ENCODE measurements around the gene SAPCD1. TPM values are rescaled to one million over a fixed set of nuclear protein-coding genes. Genes with fewer than 3 reads are reported as not detected.

Gene SAPCD1
- 10 to 100 TPM; 11.3 to 13.2 TPM for total RNA-seq

DNA sequence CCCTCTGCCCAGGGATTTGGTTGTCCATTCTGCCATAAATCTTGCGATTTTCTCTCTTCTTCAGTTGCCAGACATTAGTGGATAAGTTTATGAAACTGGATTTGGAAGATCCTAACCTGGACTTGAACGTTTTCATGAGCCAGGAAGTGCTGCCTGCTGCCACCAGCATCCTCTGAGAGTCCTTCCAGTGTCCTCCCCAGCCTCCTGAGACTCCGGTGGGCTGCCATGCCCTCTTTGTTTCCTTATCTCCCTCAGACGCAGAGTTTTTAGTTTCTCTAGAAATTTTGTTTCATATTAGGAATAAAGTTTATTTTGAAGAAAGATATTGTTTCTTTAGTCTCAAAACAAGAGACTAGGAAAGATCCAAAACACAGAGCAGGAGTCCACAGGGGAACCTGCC lies at the start of gene SAPCD1:
Gene SAPCD1, plus strand, starts transcription at position 301 of the 400 bp plus-strand sequence. CDS start 399 bp downstream, outside the sequence.
- peaks cover 53% of the 10 kb centered on the region for H3K36me3 Mint-ChIP-seq

DNA sequence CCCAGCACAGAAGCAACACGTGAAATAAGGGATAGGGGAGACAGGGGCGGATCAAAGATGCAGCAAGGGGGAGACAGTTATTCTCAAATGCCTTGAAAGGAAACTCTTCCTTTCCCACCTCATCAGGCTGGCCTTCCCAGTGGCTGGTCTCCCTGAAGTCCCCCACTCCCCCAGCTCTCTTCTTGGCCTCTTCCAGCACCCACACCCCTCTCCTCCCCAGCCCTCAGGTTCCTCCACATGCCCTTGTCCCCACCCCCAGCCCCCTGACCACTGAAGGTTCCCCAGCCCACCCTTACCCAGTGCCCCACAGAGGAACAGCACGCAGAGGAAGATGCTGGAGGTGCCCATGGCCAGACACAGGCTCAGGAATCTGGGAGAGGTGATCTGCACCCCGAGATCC lies 49.0 kb upstream of the SAPCD1 start:
- no peak overlapping the region for H3K27ac Mint-ChIP-seq

More for the DNA sequence above, at the start of gene SAPCD1:
- Mint-ChIP-seq H3K4me3 (no peak within 1 kb of the TSS), H3K27me3 (no peaks in the 10 kb centered on the region), H3K9me3 (no peaks in the 10 kb centered on the region), H3K27ac (no peak within 1 kb of the TSS), H3K4me1 (ENCODE audit: low read depth) (no peaks in the 10 kb centered on the region)
- ChIA-PET POLR2A (no interaction called here), CTCF (interaction anchor here (0.6 kb wide), 1 partner anchor 26 kb away, joined by 3 read pairs; no protein-coding TSS in a partner anchor)
- intact Hi-C loops (cut with micrococcal nuclease): no loop called here
- no peak for DNase-seq

DNA sequence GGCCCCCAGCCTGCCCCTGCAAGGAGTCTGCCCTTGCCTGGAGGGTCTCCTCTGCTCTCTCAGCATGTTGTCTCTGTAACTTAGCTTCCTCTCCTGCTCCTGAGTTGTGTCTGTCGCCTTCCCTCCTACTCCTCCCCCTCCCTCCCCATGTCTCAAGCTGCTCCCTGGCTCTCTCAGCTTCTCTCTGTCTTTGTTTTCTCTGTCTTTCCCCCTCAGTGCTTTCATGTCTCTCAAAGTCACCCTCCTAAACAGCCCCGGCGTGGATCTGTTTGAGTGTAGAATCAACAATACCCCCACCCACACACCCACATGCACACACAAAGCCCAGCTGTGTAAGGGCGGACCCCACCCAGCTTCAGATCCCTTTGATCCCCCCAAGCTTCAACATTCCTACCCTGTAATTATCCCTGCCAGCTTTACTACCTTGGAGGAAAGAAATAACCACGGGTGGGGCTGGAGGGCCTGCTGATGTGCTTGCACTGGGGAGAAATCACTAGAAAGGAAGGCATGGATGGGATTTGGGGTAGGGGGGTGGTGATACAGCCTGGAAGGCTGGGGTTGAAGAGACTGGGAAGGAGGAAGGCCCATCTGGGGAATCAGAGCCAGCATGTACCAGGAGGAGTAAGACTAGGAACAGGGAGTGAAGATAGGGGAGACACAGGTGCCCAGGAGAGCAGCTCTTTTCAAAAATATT lies 48.3 kb upstream of the SAPCD1 start:
- intact Hi-C loops (cut with micrococcal nuclease): no loop called here
- Mint-ChIP-seq H3K4me1 (ENCODE audit: low read depth) (peaks cover 2% of the 10 kb centered on the region), H3K27me3 (no peaks in the 10 kb centered on the region), H3K9me3 (no peaks in the 10 kb centered on the region), H3K36me3 (no peaks in the 10 kb centered on the region), H3K27ac (no peak overlapping the region), H3K4me3 (no peak overlapping the region)
- ChIA-PET POLR2A (no interaction called here), CTCF (interaction anchor here (1.4 to 2.0 kb wide), 3 partner anchors 24 to 56 kb away, joined by 3 to 6 read pairs (median 4); no protein-coding TSS in a partner anchor)
- DNase-seq: no peak

More for the DNA sequence above, 49.0 kb upstream of the SAPCD1 start:
- no peak overlapping the region for H3K4me3 Mint-ChIP-seq
- POLR2A ChIA-PET: no interaction called here
- H3K36me3 Mint-ChIP-seq: no peaks in the 10 kb centered on the region
- peaks cover 2% of the 10 kb centered on the region for H3K4me1 Mint-ChIP-seq (ENCODE audit: low read depth)
- no peaks in the 10 kb centered on the region for H3K27me3 Mint-ChIP-seq
- intact Hi-C loops (cut with micrococcal nuclease): no loop called here
- CTCF ChIA-PET: interaction anchor here (1.4 to 2.0 kb wide), 2 partner anchors 32 to 56 kb away, joined by 4 to 6 read pairs; no protein-coding TSS in a partner anchor
- no peaks in the 10 kb centered on the region for H3K9me3 Mint-ChIP-seq
- DNase-seq: no peak

DNA sequence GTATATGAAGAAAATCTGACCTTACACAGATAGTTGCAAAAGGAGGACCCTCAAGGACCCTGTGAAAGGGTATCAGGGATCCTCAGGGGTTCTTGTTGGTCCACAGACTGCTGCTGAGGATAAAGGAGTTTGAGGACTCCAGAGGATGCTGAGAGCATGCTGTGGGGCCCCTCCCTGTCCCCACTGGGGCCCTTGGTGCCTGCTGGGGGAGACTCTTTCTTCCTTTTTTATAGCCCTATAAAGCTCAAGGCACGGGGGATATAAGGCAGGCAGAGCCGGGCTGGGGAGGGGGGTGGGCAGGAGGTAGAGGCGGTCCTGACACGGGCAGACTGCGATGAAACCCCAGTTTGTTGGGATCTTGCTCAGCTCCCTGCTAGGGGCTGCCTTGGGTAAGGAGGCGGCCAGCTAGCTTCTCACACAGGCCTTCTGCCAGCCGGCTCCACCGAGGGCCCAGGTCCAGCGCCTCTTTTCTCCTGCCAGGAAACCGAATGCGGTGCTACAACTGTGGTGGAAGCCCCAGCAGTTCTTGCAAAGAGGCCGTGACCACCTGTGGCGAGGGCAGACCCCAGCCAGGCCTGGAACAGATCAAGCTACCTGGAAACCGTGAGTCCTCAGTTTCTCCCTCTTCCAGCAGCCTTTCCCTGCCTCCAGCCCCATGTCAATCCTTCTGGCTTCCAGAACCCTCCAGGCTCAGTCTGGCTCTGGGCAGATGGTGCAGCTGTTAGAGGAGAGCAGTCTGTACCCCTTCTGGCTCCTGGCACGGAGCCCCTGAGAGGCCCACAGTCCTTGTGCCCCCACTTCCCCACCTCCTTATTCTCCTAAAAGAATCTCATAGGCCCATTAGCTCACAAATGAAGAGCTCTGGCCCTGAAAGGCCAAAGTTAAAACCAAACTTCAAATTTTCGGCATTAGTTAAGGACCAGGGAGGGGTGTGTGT lies 47.2 kb upstream of the SAPCD1 start, which contains the start of gene LY6G6D:
Gene LY6G6D, plus strand, starts transcription at position 327 of the 937 bp plus-strand sequence. Its CDS starts 8 bp downstream, at position 335.
- DNase-seq: no peak
- H3K36me3 Mint-ChIP-seq: no peaks in the 10 kb centered on the region
- ChIA-PET CTCF (interaction anchor here (1.1 to 1.4 kb wide), 3 partner anchors 14 to 115 kb away, joined by 3 to 5 read pairs (median 3); no protein-coding TSS in a partner anchor), POLR2A (no interaction called here)
- H3K4me3 Mint-ChIP-seq: no peak within 1 kb of the TSS
- no peak within 1 kb of the TSS for H3K27ac Mint-ChIP-seq
- no peaks in the 10 kb centered on the region for H3K27me3 Mint-ChIP-seq
- H3K4me1 Mint-ChIP-seq (ENCODE audit: low read depth): peaks cover 2% of the 10 kb centered on the region
- H3K9me3 Mint-ChIP-seq: no peaks in the 10 kb centered on the region
- intact Hi-C loops (cut with micrococcal nuclease): no loop called here

DNA sequence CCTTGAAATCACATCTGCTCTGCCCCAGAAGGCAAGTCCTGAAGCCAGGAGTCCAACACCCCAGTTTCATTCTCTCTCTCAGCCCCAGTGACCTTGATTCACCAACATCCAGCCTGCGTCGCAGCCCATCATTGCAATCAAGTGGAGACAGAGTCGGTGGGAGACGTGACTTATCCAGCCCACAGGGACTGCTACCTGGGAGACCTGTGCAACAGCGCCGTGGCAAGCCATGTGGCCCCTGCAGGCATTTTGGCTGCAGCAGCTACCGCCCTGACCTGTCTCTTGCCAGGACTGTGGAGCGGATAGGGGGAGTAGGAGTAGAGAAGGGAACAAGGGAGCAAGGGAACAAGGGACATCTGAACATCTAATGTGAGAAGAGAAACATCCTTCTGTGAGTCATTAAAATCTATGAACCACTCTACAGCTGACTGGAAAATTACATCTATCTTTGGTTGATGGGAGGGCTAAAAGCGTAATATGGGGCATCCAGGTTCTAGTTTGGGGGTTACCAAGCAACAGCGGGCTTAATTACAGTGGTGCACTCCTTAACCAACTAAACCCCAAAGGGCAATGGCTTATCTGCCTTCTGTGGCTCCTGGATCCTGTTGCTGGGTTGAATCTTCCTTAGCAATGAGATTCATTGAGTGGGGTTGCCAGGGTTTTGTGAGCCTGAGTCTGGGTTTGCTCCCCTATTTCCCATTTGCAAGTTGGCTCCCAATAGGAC lies 44.8 kb upstream of the SAPCD1 start:
- intact Hi-C loops (cut with micrococcal nuclease): no loop called here
- POLR2A ChIA-PET: no interaction called here
- H3K27ac Mint-ChIP-seq: no peak overlapping the region
- H3K9me3 Mint-ChIP-seq: no peaks in the 10 kb centered on the region
- H3K4me1 Mint-ChIP-seq (ENCODE audit: low read depth): no peaks in the 10 kb centered on the region
- DNase-seq: no peak
- no peak overlapping the region for H3K4me3 Mint-ChIP-seq
- CTCF ChIA-PET: no interaction called here
- no peaks in the 10 kb centered on the region for H3K27me3 Mint-ChIP-seq
- no peaks in the 10 kb centered on the region for H3K36me3 Mint-ChIP-seq

DNA sequence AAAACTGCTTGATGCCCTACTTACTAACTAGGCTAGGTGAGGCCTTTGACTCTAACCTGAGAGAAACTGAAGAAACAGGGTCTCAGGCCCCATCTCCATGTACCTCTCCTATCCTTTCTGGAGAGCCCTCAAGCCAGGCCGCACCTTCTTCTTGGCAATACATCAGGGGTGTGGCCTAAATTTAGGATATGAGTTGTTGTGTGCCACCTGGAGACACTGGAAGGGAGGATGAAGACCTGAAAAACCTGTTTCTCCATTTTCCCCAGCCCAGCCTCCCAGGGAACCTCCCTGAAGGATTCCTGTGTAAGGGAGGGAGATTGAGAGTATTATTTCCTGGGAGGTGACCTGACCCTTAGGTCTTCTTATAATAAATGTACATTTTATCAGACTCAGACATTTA lies 44.2 kb upstream of the SAPCD1 start:
- DNase-seq: no peak
- CTCF ChIA-PET: no interaction called here
- intact Hi-C loops (cut with micrococcal nuclease): no loop called here
- no peaks in the 10 kb centered on the region for H3K36me3 Mint-ChIP-seq
- H3K9me3 Mint-ChIP-seq: no peaks in the 10 kb centered on the region
- H3K4me3 Mint-ChIP-seq: no peak overlapping the region
- H3K4me1 Mint-ChIP-seq (ENCODE audit: low read depth): no peaks in the 10 kb centered on the region
- H3K27ac Mint-ChIP-seq: no peak overlapping the region
- POLR2A ChIA-PET: no interaction called here
- H3K27me3 Mint-ChIP-seq: no peaks in the 10 kb centered on the region

DNA sequence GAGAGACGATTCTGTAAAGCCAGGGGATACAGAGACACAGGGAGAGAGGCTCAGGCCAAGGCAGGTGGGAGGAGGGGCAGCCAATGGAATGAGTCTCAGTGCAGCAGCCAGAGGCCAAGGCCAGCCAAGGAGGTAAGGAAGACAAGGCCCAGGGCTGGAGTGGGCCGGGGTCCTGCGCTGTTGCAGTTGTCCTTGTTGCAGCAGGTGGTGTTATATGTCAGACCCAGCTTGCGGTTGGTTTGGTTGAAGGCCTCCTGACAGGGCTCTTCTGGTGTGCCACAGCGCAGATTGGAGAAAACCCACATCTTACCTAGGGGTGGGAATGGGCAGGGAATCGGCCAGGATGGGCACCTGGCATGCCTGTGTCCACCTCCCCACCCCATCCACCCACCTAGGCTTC lies 43.5 kb upstream of the SAPCD1 start:
- no peaks in the 10 kb centered on the region for H3K9me3 Mint-ChIP-seq

DNA sequence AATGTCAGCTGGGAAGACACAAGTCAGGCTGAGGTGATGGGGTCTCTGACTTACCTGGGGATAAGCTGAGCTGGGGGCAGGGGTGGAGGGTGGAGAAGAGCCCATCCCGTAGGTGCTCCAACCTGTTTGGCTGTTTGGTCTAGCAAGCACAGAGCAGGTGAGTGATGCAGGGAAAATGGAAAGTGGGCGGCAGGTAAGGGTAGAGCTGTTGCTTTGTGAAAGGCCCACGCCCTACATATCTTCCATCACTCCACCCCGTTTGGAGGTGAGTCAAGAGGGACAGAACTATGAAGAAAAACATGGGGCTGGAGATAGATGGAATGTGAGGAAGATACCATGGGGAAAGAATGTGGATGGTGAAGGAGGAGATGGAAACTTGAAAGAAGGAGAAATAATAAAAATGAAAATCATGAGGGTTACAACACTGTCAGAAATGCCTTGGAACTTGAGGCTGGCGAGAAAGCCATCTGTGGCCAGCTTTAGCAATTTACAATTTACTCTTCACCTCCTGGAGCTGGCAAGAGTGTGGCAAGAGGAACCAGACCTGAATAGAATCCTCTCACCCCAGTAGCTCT lies 42.2 kb upstream of the SAPCD1 start:
- ChIA-PET POLR2A (no interaction called here), CTCF (interaction anchor here (2.0 kb wide), 1 partner anchor 49 kb away, joined by 5 read pairs; no protein-coding TSS in a partner anchor)
- Mint-ChIP-seq H3K9me3 (no peaks in the 10 kb centered on the region), H3K27ac (no peak overlapping the region), H3K4me3 (no peak overlapping the region), H3K27me3 (no peaks in the 10 kb centered on the region), H3K4me1 (ENCODE audit: low read depth) (no peaks in the 10 kb centered on the region), H3K36me3 (no peaks in the 10 kb centered on the region)
- no peak for DNase-seq
- intact Hi-C loops (cut with micrococcal nuclease): no loop called here

More for the DNA sequence above, 43.5 kb upstream of the SAPCD1 start:
- Mint-ChIP-seq H3K27me3 (no peaks in the 10 kb centered on the region), H3K4me1 (ENCODE audit: low read depth) (no peaks in the 10 kb centered on the region), H3K4me3 (no peak overlapping the region), H3K36me3 (no peaks in the 10 kb centered on the region), H3K27ac (no peak overlapping the region)
- DNase-seq: no peak
- CTCF ChIA-PET: no interaction called here
- intact Hi-C loops (cut with micrococcal nuclease): no loop called here
- POLR2A ChIA-PET: no interaction called here

DNA sequence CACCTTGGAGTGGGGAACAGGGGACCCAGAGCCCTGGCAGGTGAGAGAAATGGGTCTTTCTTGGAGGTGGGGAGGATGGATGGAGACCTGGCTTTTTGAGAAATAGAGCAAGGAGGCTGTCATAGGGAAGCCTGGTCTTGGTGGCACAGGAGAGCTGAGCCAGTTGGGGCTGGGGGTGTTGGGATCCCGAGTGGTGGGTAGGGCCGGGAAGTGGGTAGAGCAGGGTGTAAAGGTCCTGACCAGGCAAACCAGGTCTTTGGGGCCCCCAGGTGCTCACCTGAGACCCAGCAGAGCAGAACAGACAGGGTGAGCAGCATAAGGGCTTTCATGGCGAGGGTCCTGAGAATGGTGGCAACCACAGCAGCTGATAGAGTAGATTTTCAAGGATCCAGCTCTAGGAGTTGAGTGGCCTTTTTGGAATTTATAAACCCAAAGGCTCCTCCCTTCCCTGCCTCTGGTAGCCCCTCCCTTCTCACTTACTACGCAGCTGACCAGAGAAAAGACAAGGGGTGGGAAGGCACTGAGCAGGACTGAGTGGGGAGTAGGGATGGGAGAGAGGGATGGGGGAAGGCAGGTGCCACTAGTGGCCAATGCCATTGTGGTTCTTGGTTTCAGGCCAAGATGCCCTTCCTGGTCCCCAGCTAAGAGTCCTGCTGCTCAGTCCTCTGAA lies 41.0 kb upstream of the SAPCD1 start, which contains the start of gene LY6G6C:
Gene LY6G6C, minus strand, starts transcription at position 396 of the 670 bp plus-strand sequence. Its CDS starts 67 bp downstream, at position 329.
- Mint-ChIP-seq H3K9me3 (no peaks in the 10 kb centered on the region), H3K36me3 (no peaks in the 10 kb centered on the region), H3K4me1 (ENCODE audit: low read depth) (peaks cover 10% of the 10 kb centered on the region), H3K27me3 (no peaks in the 10 kb centered on the region), H3K4me3 (no peak within 1 kb of the TSS), H3K27ac (no peak within 1 kb of the TSS)
- intact Hi-C loops (cut with micrococcal nuclease): no loop called here
- DNase-seq: no peak
- ChIA-PET CTCF (interaction anchor here (2.0 kb wide), 1 partner anchor 48 kb away, joined by 5 read pairs; no protein-coding TSS in a partner anchor), POLR2A (no interaction called here)

DNA sequence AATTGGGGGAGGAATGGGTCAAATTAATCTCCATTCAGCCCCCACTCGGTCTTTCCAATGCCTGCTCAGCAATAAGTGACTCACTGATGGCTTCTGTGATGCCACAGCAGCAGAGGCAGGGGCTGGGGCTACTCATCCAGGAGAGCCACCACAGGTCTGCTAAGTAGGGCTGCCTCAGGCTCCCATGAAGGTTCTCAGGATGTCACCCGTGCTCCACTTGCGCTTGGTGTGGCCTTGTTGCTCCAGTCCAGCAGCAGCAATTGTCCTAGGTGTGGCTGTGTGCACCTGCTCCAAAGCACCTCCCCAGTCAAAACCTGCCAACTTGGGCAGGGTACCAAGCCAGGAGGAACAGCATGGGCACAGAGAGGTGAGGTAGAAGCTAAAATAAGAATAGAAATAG lies 40.3 kb upstream of the SAPCD1 start:
- intact Hi-C loops (cut with micrococcal nuclease): no loop called here
- H3K4me1 Mint-ChIP-seq (ENCODE audit: low read depth): peaks cover 16% of the 10 kb centered on the region

More for the DNA sequence above, 40.3 kb upstream of the SAPCD1 start:
- CTCF ChIA-PET: no interaction called here
- no peak for DNase-seq
- POLR2A ChIA-PET: interaction anchor here (0.5 kb wide), 1 partner anchor 17 kb away, joined by 3 read pairs; no protein-coding TSS in a partner anchor
- Mint-ChIP-seq H3K4me3 (no peak overlapping the region), H3K27me3 (no peaks in the 10 kb centered on the region), H3K9me3 (no peaks in the 10 kb centered on the region), H3K27ac (no peak overlapping the region), H3K36me3 (no peaks in the 10 kb centered on the region)
